Testis (tissue), 2 donors: ENCODE results near the gene NOD2.

ENCODE experiments used
- CTCF ChIP-seq, 3 experiments: fragments of 450-650 bp in 2 of 3; fragments of 200-600 bp in 1 of 3; sonication (generic) in 1 of 3; IDR thresholded peaks; one replicate each; pipeline ENCODE4 v1.5.1; 2016 to 2019; ENCODE audit warnings: antibody characterized with exemption in 3 of 3, mild to moderate bottlenecking in 2 of 3, moderate library complexity in 1 of 3
- POLR2A ChIP-seq: fragments of 450-650 bp; IDR thresholded peaks from one replicate; pipeline ENCODE4 v1.6.1; 2017; ENCODE audit warnings: antibody characterized with exemption, mild to moderate bottlenecking, moderate library complexity

DNA sequence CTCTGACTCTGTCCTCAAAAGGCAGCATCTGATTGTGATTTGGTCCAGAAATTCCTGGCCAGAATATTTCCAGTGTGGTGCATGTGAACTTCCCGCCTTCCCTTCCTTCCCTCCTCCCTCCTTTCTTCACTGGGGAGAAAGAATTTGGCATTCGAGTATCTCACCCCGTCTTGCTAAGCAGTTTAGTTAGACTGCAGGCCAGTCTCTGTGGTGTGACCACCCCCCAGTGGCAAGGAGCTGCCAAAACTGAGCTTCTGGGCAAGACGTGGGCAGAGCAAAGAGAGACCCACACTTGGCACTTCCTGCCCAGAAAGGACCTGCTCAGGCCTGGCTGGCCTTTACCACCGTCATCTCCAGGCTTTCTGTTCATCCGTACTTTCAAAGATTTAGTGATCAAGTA is 48.7 kb upstream of the NOD2 start:
- TF ChIP-seq CTCF (IDR thresholded peaks at IDR 0.05), result peak in 2 of 3 experiments; percentile 21 to 28
- no peak for TF ChIP-seq POLR2A
